NCI-H446 (cell line): Measurements from ENCODE around the gene SUPT20H.
A peak's percentile ranks its signal among the peaks of the same experiment; 100 is the strongest.

Experiments
- DNase-seq, 2 experiments: peaks; one replicate each; lab custom pipeline; 2025; lab: John Stamatoyannopoulos, UW

SUPT20H gene

GRCh38 chr13:37058910-37059847, at the start of gene SUPT20H:
SUPT20H (minus strand) TSS chr13:37059688; CDS start chr13:37051490, 8,198 bp downstream.
- DNase-seq = peak; percentile 76 to 93

GRCh38 chr13:37109051-37109678, 49.7 kb upstream of the SUPT20H start:
- peak; percentile 45 to 56 for DNase-seq

- no peak for DNase-seq
Observed at GRCh38 chr13:37107868-37108267, 48.4 kb upstream of the SUPT20H start.

- DNase-seq = no peak
Observed at GRCh38 chr13:37107456-37107855, 48.0 kb upstream of the SUPT20H start.

- no peak for DNase-seq
Observed at GRCh38 chr13:37106642-37107041, 47.2 kb upstream of the SUPT20H start.

- no peak for DNase-seq
Observed at GRCh38 chr13:37105251-37105714, 45.8 kb upstream of the SUPT20H start, which contains the start of gene CSNK1A1L. CSNK1A1L (minus strand) TSS chr13:37105664; CDS start chr13:37105256, 408 bp downstream.

- no peak for DNase-seq
Observed at GRCh38 chr13:37102896-37103295, 43.4 kb upstream of the SUPT20H start.

- DNase-seq = no peak
Observed at GRCh38 chr13:37101201-37101600, 41.7 kb upstream of the SUPT20H start.

- peak; percentile 16 to 38 for DNase-seq
Observed at GRCh38 chr13:37100731-37101130, 41.2 kb upstream of the SUPT20H start.

GRCh38 chr13:37097076-37097475, 37.6 kb upstream of the SUPT20H start:
- no peak for DNase-seq

GRCh38 chr13:37094840-37095239, 35.4 kb upstream of the SUPT20H start:
- DNase-seq = no peak

GRCh38 chr13:37094099-37094498, 34.6 kb upstream of the SUPT20H start:
- DNase-seq = no peak

- DNase-seq = no peak
Observed at GRCh38 chr13:37091835-37092234, 32.3 kb upstream of the SUPT20H start.

GRCh38 chr13:37090912-37091311, 31.4 kb upstream of the SUPT20H start:
- no peak for DNase-seq

GRCh38 chr13:37089495-37089894, 30.0 kb upstream of the SUPT20H start:
- DNase-seq = no peak

- no peak for DNase-seq
Observed at GRCh38 chr13:37087486-37087885, 28.0 kb upstream of the SUPT20H start.

GRCh38 chr13:37085606-37086005, 26.1 kb upstream of the SUPT20H start:
- no peak for DNase-seq

- DNase-seq = no peak
Observed at GRCh38 chr13:37076818-37077217, 17.3 kb upstream of the SUPT20H start.

GRCh38 chr13:37075164-37075563, 15.7 kb upstream of the SUPT20H start:
- no peak for DNase-seq

- DNase-seq = peak in 1 of 2 experiments; percentile 45
Observed at GRCh38 chr13:37074703-37075102, 15.2 kb upstream of the SUPT20H start.

GRCh38 chr13:37072024-37072423, 12.5 kb upstream of the SUPT20H start:
- DNase-seq = no peak

- DNase-seq = peak in 1 of 2 experiments; percentile 63
Observed at GRCh38 chr13:37070956-37071355, 11.5 kb upstream of the SUPT20H start.

- peak in 1 of 2 experiments; percentile 7 for DNase-seq
Observed at GRCh38 chr13:37070145-37070695, 10.7 kb upstream of the SUPT20H start.
